Uterus (tissue), 2 donors: Measurements from ENCODE around the gene STARD4.

ENCODE experiments used
- CTCF ChIP-seq, 4 experiments: fragments of 200-600 bp in 2 of 4; fragments of 450-650 bp in 2 of 4; sonication (generic) in 2 of 4; IDR thresholded peaks; one replicate each; pipeline ENCODE4 v1.5.1; 2016 to 2019; ENCODE audit warnings: antibody characterized with exemption in 4 of 4, mild to moderate bottlenecking in 2 of 4, moderate library complexity in 1 of 4
- POLR2A ChIP-seq, 2 donors: fragments of 450-650 bp; IDR thresholded peaks; one replicate each; pipeline ENCODE4 v1.6.1; 2016; ENCODE audit warnings: antibody characterized with exemption in 2 of 2, mild to moderate bottlenecking in 1 of 2, moderate library complexity in 1 of 2

GRCh38 chr5:111453747-111454146 lies 58.6 kb downstream of the STARD4 start:
- TF ChIP-seq CTCF (IDR thresholded peaks at IDR 0.05), result no peak
- TF ChIP-seq POLR2A (IDR thresholded peaks at IDR 0.05), result no peak
